ENCODE data around the gene C16orf82. TPM values are rescaled to one million over a fixed set of nuclear protein-coding genes. Genes with fewer than 3 reads are reported as not detected.
A peak's percentile ranks its signal among the peaks of the same experiment; 100 is the strongest.

Gene C16orf82
- total RNA-seq, 3 donors from 2014 or later (not counting 1 experiment from before 2014, with no cell fraction given) = not detected

- no peak for ATAC-seq
- Mint-ChIP-seq H3K4me1 (no peaks in the 10 kb centered on the region), H3K9me3 (no peaks in the 10 kb centered on the region), H3K4me3 (no peak overlapping the region), H3K36me3 (no peaks in the 10 kb centered on the region), H3K27me3 (ENCODE audit: low read depth in 2 of 2) (peaks cover 7 to 10% of the 10 kb centered on the region in 2 donors), H3K27ac (no peak overlapping the region)
- TF ChIP-seq, protein P1, sequence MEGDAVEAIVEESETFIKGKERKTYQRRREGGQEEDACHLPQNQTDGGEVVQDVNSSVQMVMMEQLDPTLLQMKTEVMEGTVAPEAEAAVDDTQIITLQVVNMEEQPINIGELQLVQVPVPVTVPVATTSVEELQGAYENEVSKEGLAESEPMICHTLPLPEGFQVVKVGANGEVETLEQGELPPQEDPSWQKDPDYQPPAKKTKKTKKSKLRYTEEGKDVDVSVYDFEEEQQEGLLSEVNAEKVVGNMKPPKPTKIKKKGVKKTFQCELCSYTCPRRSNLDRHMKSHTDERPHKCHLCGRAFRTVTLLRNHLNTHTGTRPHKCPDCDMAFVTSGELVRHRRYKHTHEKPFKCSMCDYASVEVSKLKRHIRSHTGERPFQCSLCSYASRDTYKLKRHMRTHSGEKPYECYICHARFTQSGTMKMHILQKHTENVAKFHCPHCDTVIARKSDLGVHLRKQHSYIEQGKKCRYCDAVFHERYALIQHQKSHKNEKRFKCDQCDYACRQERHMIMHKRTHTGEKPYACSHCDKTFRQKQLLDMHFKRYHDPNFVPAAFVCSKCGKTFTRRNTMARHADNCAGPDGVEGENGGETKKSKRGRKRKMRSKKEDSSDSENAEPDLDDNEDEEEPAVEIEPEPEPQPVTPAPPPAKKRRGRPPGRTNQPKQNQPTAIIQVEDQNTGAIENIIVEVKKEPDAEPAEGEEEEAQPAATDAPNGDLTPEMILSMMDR (IDR thresholded peaks at IDR 0.05) = no peak
- intact Hi-C loops (cut with micrococcal nuclease) = no loop called here
- 79% methylated on average over 3 of the region's 3 CpGs for WGBS (ENCODE audit: insufficient coverage)
- H3K36me3 ChIP-seq (ENCODE audit: control insufficient read depth, insufficient read depth, low read length) = no peaks in the 10 kb centered on the region
- H3K27ac ChIP-seq (ENCODE audit: low read length) = no peak overlapping the region
- no peak for DNase-seq
- no peaks in the 10 kb centered on the region for H3K4me1 ChIP-seq (ENCODE audit: control insufficient read depth, insufficient read depth, low read length)
- no peaks in the 10 kb centered on the region for H3K27me3 ChIP-seq (ENCODE audit: control insufficient read depth, insufficient read depth, low read length)
- H3K9me3 ChIP-seq (ENCODE audit: control insufficient read depth, insufficient read depth, low read length) = no peaks in the 10 kb centered on the region
- H3K4me3 ChIP-seq (ENCODE audit: low read length) = no peak overlapping the region
Measured at GRCh38 chr16:27058299-27058698, 8.4 kb upstream of the C16orf82 start.

- H3K9me3 Mint-ChIP-seq = no peaks in the 10 kb centered on the region
- H3K4me3 Mint-ChIP-seq = no peak overlapping the region
- Histone ChIP-seq H3K4me3 (ENCODE audit: low read length) (no peak overlapping the region), H3K27me3 (ENCODE audit: control insufficient read depth, insufficient read depth, low read length) (no peaks in the 10 kb centered on the region), H3K4me1 (ENCODE audit: control insufficient read depth, insufficient read depth, low read length) (no peaks in the 10 kb centered on the region), H3K27ac (ENCODE audit: low read length) (no peak overlapping the region), H3K9me3 (ENCODE audit: control insufficient read depth, insufficient read depth, low read length) (no peaks in the 10 kb centered on the region), H3K36me3 (ENCODE audit: control insufficient read depth, insufficient read depth, low read length) (no peaks in the 10 kb centered on the region)
- peaks cover 17 to 22% of the 10 kb centered on the region in 2 donors for H3K27me3 Mint-ChIP-seq (ENCODE audit: low read depth in 2 of 2)
- no peak overlapping the region for H3K27ac Mint-ChIP-seq
- 90% methylated on average over 6 of the region's 6 CpGs for WGBS (ENCODE audit: insufficient coverage)
- no peaks in the 10 kb centered on the region for H3K36me3 Mint-ChIP-seq
- no peak for ATAC-seq
- intact Hi-C loops (cut with micrococcal nuclease) = no loop called here
- no peaks in the 10 kb centered on the region for H3K4me1 Mint-ChIP-seq
- DNase-seq = no peak
- TF ChIP-seq, protein P1 (IDR thresholded peaks at IDR 0.05) = no peak
Measured at GRCh38 chr16:27070776-27071175, 4.0 kb downstream of the C16orf82 start.

- Mint-ChIP-seq H3K36me3 (no peaks in the 10 kb centered on the region), H3K4me3 (no peak overlapping the region), H3K27ac (no peak overlapping the region), H3K4me1 (no peaks in the 10 kb centered on the region), H3K27me3 (ENCODE audit: low read depth in 2 of 2) (peaks cover 35% of the 10 kb centered on the region in 2 donors), H3K9me3 (peaks cover 0 to 3% of the 10 kb centered on the region in 2 donors)
- no peak for DNase-seq
- intact Hi-C loops (cut with micrococcal nuclease) = no loop called here
- 84% methylated on average over 11 of the region's 11 CpGs for WGBS (ENCODE audit: insufficient coverage)
- TF ChIP-seq, protein P1 (IDR thresholded peaks at IDR 0.05) = no peak
- Histone ChIP-seq H3K4me3 (ENCODE audit: low read length) (no peak overlapping the region), H3K9me3 (ENCODE audit: control insufficient read depth, insufficient read depth, low read length) (no peaks in the 10 kb centered on the region), H3K27ac (ENCODE audit: low read length) (no peak overlapping the region), H3K27me3 (ENCODE audit: control insufficient read depth, insufficient read depth, low read length) (no peaks in the 10 kb centered on the region), H3K36me3 (ENCODE audit: control insufficient read depth, insufficient read depth, low read length) (no peaks in the 10 kb centered on the region), H3K4me1 (ENCODE audit: control insufficient read depth, insufficient read depth, low read length) (no peaks in the 10 kb centered on the region)
- no peak for ATAC-seq
Measured at GRCh38 chr16:27073733-27074132, 7.0 kb downstream of the C16orf82 start.

GRCh38 chr16:27080895-27081294 lies 14.2 kb downstream of the C16orf82 start:
- H3K4me3 ChIP-seq (ENCODE audit: low read length) = no peak overlapping the region
- H3K27ac ChIP-seq (ENCODE audit: low read length) = no peak overlapping the region
- Mint-ChIP-seq H3K36me3 (no peaks in the 10 kb centered on the region), H3K27ac (no peak overlapping the region), H3K4me3 (no peak overlapping the region), H3K4me1 (no peaks in the 10 kb centered on the region), H3K27me3 (ENCODE audit: low read depth in 2 of 2) (peaks cover 41 to 68% of the 10 kb centered on the region in 2 donors), H3K9me3 (peaks cover 0 to 3% of the 10 kb centered on the region in 2 donors)
- intact Hi-C loops (cut with micrococcal nuclease) = no loop called here
- TF ChIP-seq, protein P1 (IDR thresholded peaks at IDR 0.05) = peak; percentile 24
- peak in 1 of 2 donors; percentile 20 for DNase-seq
- ATAC-seq = no peak
- H3K9me3 ChIP-seq (ENCODE audit: control insufficient read depth, insufficient read depth, low read length) = no peaks in the 10 kb centered on the region
- no peaks in the 10 kb centered on the region for H3K36me3 ChIP-seq (ENCODE audit: control insufficient read depth, insufficient read depth, low read length)
- H3K27me3 ChIP-seq (ENCODE audit: control insufficient read depth, insufficient read depth, low read length) = no peaks in the 10 kb centered on the region
- H3K4me1 ChIP-seq (ENCODE audit: control insufficient read depth, insufficient read depth, low read length) = no peaks in the 10 kb centered on the region
- 23% methylated on average over 4 of the region's 4 CpGs for WGBS (ENCODE audit: insufficient coverage)
